Liver (tissue), 3 donors: Measurements from ENCODE around the gene LRRC47.

Experiments
- ATF3 ChIP-seq: IDR thresholded peaks from 2 replicates; pipeline ENCODE4 v1.6.1; 2016; ENCODE audit warnings: antibody characterized with exemption
- CTCF ChIP-seq: fragments of 150-350 bp; IDR thresholded peaks from 2 replicates; pipeline ENCODE4 v1.5.1; 2017; ENCODE audit warnings: improper control_type of control experiment, low read depth, low read length; ENCODE audit not compliant: missing input control
- EGR1 ChIP-seq, 2 donors: IDR thresholded peaks; 2 replicates each; pipeline ENCODE4 v1.6.1; 2016 to 2018; ENCODE audit warnings: antibody characterized with exemption in 2 of 2, low read depth in 2 of 2
- FOXA1 ChIP-seq: IDR thresholded peaks from 2 replicates; pipeline ENCODE4 v1.6.1; 2016; ENCODE audit warnings: antibody characterized with exemption
- GABPA ChIP-seq, 2 donors: IDR thresholded peaks in 1 of 2; conservative IDR thresholded peaks in 1 of 2; 2 replicates each; pipeline ENCODE4 v1.6.1; 2016; ENCODE audit warnings: antibody characterized with exemption in 2 of 2, mild to moderate bottlenecking in 1 of 2, moderate library complexity in 1 of 2
- REST ChIP-seq: IDR thresholded peaks from 2 replicates; pipeline ENCODE4 v1.6.1; 2016; ENCODE audit warnings: antibody characterized with exemption, mild to moderate bottlenecking
- TAF1 ChIP-seq: conservative IDR thresholded peaks from 2 replicates; pipeline ENCODE4 v1.6.1; 2016; ENCODE audit warnings: antibody characterized with exemption, mild to moderate bottlenecking
- donor health status: healthy.
- donor health status: healthy.

- TF ChIP-seq CTCF (no peak), FOXA1 (no peak), ATF3 (no peak), REST (no peak), GABPA (IDR thresholded peaks at IDR 0.05 in 1 of 2, conservative IDR thresholded peaks at IDR 0.05 in 1 of 2) (no peak), TAF1 (no peak), EGR1 (IDR thresholded peaks at IDR 0.05; ENCODE audit: low read depth in 2 of 2) (no peak)
Observed at GRCh38 chr1:3743421-3743820, 52.9 kb downstream of the LRRC47 start.
